DND-41 (cell line): ENCODE measurements around the gene FAM107A.

Source experiments
- ATAC-seq: fragments of 200-7000 bp; cut with Tn5 transposase; 3 replicates; pipeline ENCODE4 v1.9.1; 2021; ENCODE audit warnings: low read depth; ENCODE audit not compliant: insufficient read depth
- DNase-seq: peaks from one replicate; pipeline ENCODE4 v3.0.0-alpha.2; 2020
- H2AFZ ChIP-seq: 2 replicates; pipeline ENCODE4 v1.6.0; 2012; ENCODE audit warnings: low read depth, low read length
- H3K27ac ChIP-seq: 2 replicates; pipeline ENCODE4 v1.5.1; 2012; ENCODE audit warnings: low read length, inconsistent platforms
- H3K27me3 ChIP-seq: fragments of 200-600 bp; sonication (generic); 2 replicates; pipeline ENCODE4 v1.6.0; 2012; ENCODE audit warnings: low read length, mild to moderate bottlenecking, inconsistent platforms; ENCODE audit not compliant: insufficient read depth, poor library complexity
- H3K36me3 ChIP-seq: 2 replicates; pipeline ENCODE4 v1.5.1; 2012; ENCODE audit warnings: low read length, inconsistent platforms; ENCODE audit not compliant: insufficient read depth
- H3K4me1 ChIP-seq: 2 replicates; pipeline ENCODE4 v1.5.1; 2012; ENCODE audit warnings: mild to moderate bottlenecking, low read length; ENCODE audit not compliant: insufficient read depth
- H3K4me2 ChIP-seq: 2 replicates; pipeline ENCODE4 v1.6.0; 2012; ENCODE audit warnings: mild to moderate bottlenecking, moderate library complexity, low read length, inconsistent platforms; ENCODE audit not compliant: insufficient read depth
- H3K4me3 ChIP-seq, 2 experiments: fragments of 200-600 bp in 1 of 2; shearing (Covaris generic) in 1 of 2; 2 replicates each; pipeline ENCODE4 v1.5.1; 2012 to 2016; ENCODE audit warnings: inconsistent platforms in 2 of 2, low read length in 2 of 2, mild to moderate bottlenecking in 2 of 2, low read depth in 1 of 2, moderate library complexity in 1 of 2
- H3K79me2 ChIP-seq: 2 replicates; pipeline ENCODE4 v1.6.0; 2012; ENCODE audit warnings: low read length, inconsistent platforms; ENCODE audit not compliant: insufficient read depth
- H3K9ac ChIP-seq: 2 replicates; pipeline ENCODE4 v1.6.0; 2012; ENCODE audit warnings: low read depth, mild to moderate bottlenecking, inconsistent platforms, low read length, moderate library complexity
- H3K9me3 ChIP-seq: 2 replicates; pipeline ENCODE4 v1.5.1; 2012; ENCODE audit warnings: low read length, moderate library complexity, mild to moderate bottlenecking, inconsistent platforms; ENCODE audit not compliant: insufficient read depth, severe bottlenecking
- H4K20me1 ChIP-seq: 2 replicates; pipeline ENCODE4 v1.6.0; 2012; ENCODE audit warnings: low read length; ENCODE audit not compliant: insufficient read depth
- CTCF ChIP-seq: IDR thresholded peaks from 2 replicates; pipeline ENCODE4 v1.5.1; 2012; ENCODE audit warnings: borderline replicate concordance, low read length, moderate library complexity, mild to moderate bottlenecking; ENCODE audit not compliant: poor library complexity, severe bottlenecking; ENCODE audit errors: extremely low read depth
- EZH2 ChIP-seq: IDR thresholded peaks from 3 replicates; pipeline ENCODE4 v1.6.1; 2012; ENCODE audit warnings: borderline replicate concordance, low read depth, mild to moderate bottlenecking, moderate library complexity, low read length, inconsistent platforms; ENCODE audit not compliant: severe bottlenecking

Gene FAM107A

GRCh38 chr3:58556761-58557221, 20.4 kb downstream of the FAM107A start:
- H3K27me3 ChIP-seq, result peaks cover 3% of the 10 kb centered on the region
- H3K9me3 ChIP-seq, result no peaks in the 10 kb centered on the region
- H3K9ac ChIP-seq, result no peak overlapping the region
- no peaks in the 10 kb centered on the region for H3K4me1 ChIP-seq
- H3K4me2 ChIP-seq, result no peak overlapping the region
- H3K36me3 ChIP-seq, result no peaks in the 10 kb centered on the region
- H4K20me1 ChIP-seq, result no peaks in the 10 kb centered on the region
- TF ChIP-seq EZH2 (no peak), CTCF (no peak)
- DNase-seq (no peak), ATAC-seq (no peak)
- H2AFZ ChIP-seq, result no peak overlapping the region
- no peak overlapping the region for H3K27ac ChIP-seq
- no peaks in the 10 kb centered on the region for H3K79me2 ChIP-seq
- H3K4me3 ChIP-seq, result no peak overlapping the region

- DNase-seq (no peak), ATAC-seq (no peak)
- Histone ChIP-seq H3K4me3 (no peak overlapping the region), H3K27ac (no peak overlapping the region), H4K20me1 (no peaks in the 10 kb centered on the region), H3K9me3 (no peaks in the 10 kb centered on the region), H3K36me3 (no peaks in the 10 kb centered on the region), H3K4me2 (no peak overlapping the region), H3K79me2 (no peaks in the 10 kb centered on the region), H3K27me3 (peaks cover 3% of the 10 kb centered on the region), H3K9ac (no peak overlapping the region), H3K4me1 (no peaks in the 10 kb centered on the region), H2AFZ (no peak overlapping the region)
- TF ChIP-seq EZH2, result no peak
- TF ChIP-seq CTCF, result no peak
Observed at GRCh38 chr3:58556001-58556400, 21.2 kb downstream of the FAM107A start.

GRCh38 chr3:58555203-58555602, 22.0 kb downstream of the FAM107A start:
- ATAC-seq, result no peak
- Histone ChIP-seq H3K27me3 (peaks cover 3% of the 10 kb centered on the region), H4K20me1 (no peaks in the 10 kb centered on the region), H3K79me2 (no peaks in the 10 kb centered on the region), H3K4me3 (no peak overlapping the region), H2AFZ (no peak overlapping the region), H3K9ac (no peak overlapping the region), H3K36me3 (no peaks in the 10 kb centered on the region), H3K4me2 (no peak overlapping the region), H3K4me1 (no peaks in the 10 kb centered on the region), H3K9me3 (no peaks in the 10 kb centered on the region), H3K27ac (no peak overlapping the region)
- DNase-seq, result no peak
- TF ChIP-seq CTCF, result no peak
- TF ChIP-seq EZH2, result no peak

DNA sequence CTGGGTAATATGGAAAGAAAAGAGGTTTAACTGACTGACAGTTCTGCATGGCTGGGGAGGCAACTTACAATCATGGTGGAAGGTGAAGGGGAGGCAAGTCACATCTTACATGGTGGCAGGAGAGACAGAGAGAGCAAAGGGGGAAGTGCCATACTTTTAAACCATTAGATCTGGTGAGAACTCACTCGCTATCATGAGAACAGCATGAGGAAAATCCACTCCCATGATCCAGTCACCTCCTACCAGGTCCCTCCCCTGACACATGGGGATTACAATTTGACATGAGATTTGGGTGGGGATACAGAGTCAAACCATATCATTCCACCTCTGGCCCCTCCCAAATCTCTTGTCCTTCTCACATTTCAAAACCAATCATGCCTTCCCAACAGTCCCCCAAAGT, 24.2 kb downstream of the FAM107A start:
- Histone ChIP-seq H2AFZ (no peak overlapping the region), H3K27me3 (peaks cover 3% of the 10 kb centered on the region), H3K4me2 (no peak overlapping the region), H3K36me3 (no peaks in the 10 kb centered on the region), H3K27ac (no peak overlapping the region), H3K4me1 (no peaks in the 10 kb centered on the region), H3K9ac (no peak overlapping the region), H4K20me1 (no peaks in the 10 kb centered on the region), H3K9me3 (no peaks in the 10 kb centered on the region), H3K79me2 (no peaks in the 10 kb centered on the region), H3K4me3 (no peak overlapping the region)
- no peak for ATAC-seq
- DNase-seq, result no peak
- TF ChIP-seq EZH2 (no peak), CTCF (no peak)
